ENCODE measurements around the gene CD247. TPM values are rescaled to one million over a fixed set of nuclear protein-coding genes. Genes with fewer than 3 reads are reported as not detected.

The CD247 gene
- total RNA-seq, 2 donors from 2014 or later: 0.96 TPM; not detected in 1

- DNase-seq (ENCODE audit: low spot score): no peak
- no peak overlapping the region for H3K4me3 ChIP-seq
- TF ChIP-seq POLR2AphosphoS5 (IDR thresholded peaks at IDR 0.05): no peak
- TF ChIP-seq POLR2A (IDR thresholded peaks at IDR 0.05): no peak
- no peak for TF ChIP-seq CTCF (IDR thresholded peaks at IDR 0.05)
- intact Hi-C loops (cut with DNase I): no loop called here
- no peaks in the 10 kb centered on the region for H3K4me1 ChIP-seq (replicated peaks)
- no peak overlapping the region for H3K27ac ChIP-seq
- WGBS: 81% methylated on average over 10 of the region's 10 CpGs
- H3K36me3 ChIP-seq: no peaks in the 10 kb centered on the region
- H3K27me3 ChIP-seq (replicated peaks; ENCODE audit: insufficient read depth): no peaks in the 10 kb centered on the region
- no peaks in the 10 kb centered on the region for H3K9me3 ChIP-seq
These were observed 38.9 kb downstream of the CD247 start for GRCh38 chr1:167479331-167479979.

GRCh38 chr1:167477986-167478385, 40.3 kb downstream of the CD247 start:
- H3K4me1 ChIP-seq (replicated peaks): no peaks in the 10 kb centered on the region
- no peak for TF ChIP-seq CTCF (IDR thresholded peaks at IDR 0.05)
- no peak for TF ChIP-seq POLR2A (IDR thresholded peaks at IDR 0.05)
- no peak for TF ChIP-seq POLR2AphosphoS5 (IDR thresholded peaks at IDR 0.05)
- no peak overlapping the region for H3K27ac ChIP-seq
- no peaks in the 10 kb centered on the region for H3K27me3 ChIP-seq (replicated peaks; ENCODE audit: insufficient read depth)
- no peak for DNase-seq (ENCODE audit: low spot score)
- no peaks in the 10 kb centered on the region for H3K9me3 ChIP-seq
- intact Hi-C loops (cut with DNase I): no loop called here
- no peak overlapping the region for H3K4me3 ChIP-seq
- H3K36me3 ChIP-seq: no peaks in the 10 kb centered on the region
- WGBS: 71% methylated on average over 5 of the region's 5 CpGs

GRCh38 chr1:167476061-167476460, 42.3 kb downstream of the CD247 start:
- TF ChIP-seq POLR2AphosphoS5 (IDR thresholded peaks at IDR 0.05) (no peak), CTCF (IDR thresholded peaks at IDR 0.05) (no peak), POLR2A (IDR thresholded peaks at IDR 0.05) (no peak)
- no peak overlapping the region for H3K27ac ChIP-seq
- H3K9me3 ChIP-seq: no peaks in the 10 kb centered on the region
- H3K27me3 ChIP-seq (replicated peaks; ENCODE audit: insufficient read depth): no peaks in the 10 kb centered on the region
- H3K36me3 ChIP-seq: no peaks in the 10 kb centered on the region
- H3K4me1 ChIP-seq (replicated peaks): no peaks in the 10 kb centered on the region
- intact Hi-C loops (cut with DNase I): no loop called here
- WGBS: 94% methylated on average over 2 of the region's 2 CpGs
- no peak overlapping the region for H3K4me3 ChIP-seq
- no peak for DNase-seq (ENCODE audit: low spot score)

- DNase-seq (ENCODE audit: low spot score): no peak
- Histone ChIP-seq H3K36me3 (no peaks in the 10 kb centered on the region), H3K9me3 (no peaks in the 10 kb centered on the region), H3K4me1 (replicated peaks) (no peaks in the 10 kb centered on the region), H3K4me3 (no peak overlapping the region), H3K27ac (no peak overlapping the region), H3K27me3 (replicated peaks; ENCODE audit: insufficient read depth) (no peaks in the 10 kb centered on the region)
- 29% methylated on average over 5 of the region's 5 CpGs for WGBS
- intact Hi-C loops (cut with DNase I): no loop called here
- no peak for TF ChIP-seq CTCF (IDR thresholded peaks at IDR 0.05)
- TF ChIP-seq POLR2AphosphoS5 (IDR thresholded peaks at IDR 0.05): no peak
These were observed 44.1 kb downstream of the CD247 start for GRCh38 chr1:167474191-167474641.

- Histone ChIP-seq H3K36me3 (no peaks in the 10 kb centered on the region), H3K9me3 (no peaks in the 10 kb centered on the region), H3K4me3 (no peak overlapping the region), H3K4me1 (replicated peaks) (no peaks in the 10 kb centered on the region), H3K27ac (no peak overlapping the region), H3K27me3 (replicated peaks; ENCODE audit: insufficient read depth) (no peaks in the 10 kb centered on the region)
- DNase-seq (ENCODE audit: low spot score): no peak
- TF ChIP-seq CTCF (IDR thresholded peaks at IDR 0.05): no peak
- TF ChIP-seq POLR2A (IDR thresholded peaks at IDR 0.05): no peak
- TF ChIP-seq POLR2AphosphoS5 (IDR thresholded peaks at IDR 0.05): no peak
- 56% methylated on average over 5 of the region's 5 CpGs for WGBS
- intact Hi-C loops (cut with DNase I): no loop called here
These were observed 44.6 kb downstream of the CD247 start for GRCh38 chr1:167473761-167474160.

Measured in prostate gland (tissue), 2 donors.